Breast epithelium (tissue), 4 donors: Measurements from ENCODE around the gene CLSTN2. TPM values are rescaled to one million over a fixed set of nuclear protein-coding genes. Genes with fewer than 3 reads are reported as not detected.

ENCODE experiments used
- DNase-seq, 2 donors: peaks; one replicate each; pipeline ENCODE4 v3.0.0-alpha.2; 2019; ENCODE audit warnings: low spot score in 2 of 2
- H3K27ac ChIP-seq, 2 donors: fragments of 200-600 bp; sonication (generic) in 1 of 2; one replicate each; pipeline ENCODE4 v1.5.1; 2016 to 2019; ENCODE audit warnings: mild to moderate bottlenecking in 1 of 2
- H3K27me3 ChIP-seq, 2 donors: fragments of 200-600 bp; sonication (generic) in 1 of 2; one replicate each; pipeline versions ENCODE4 v1.5.1 to v1.6.0; 2017 to 2019; ENCODE audit warnings: control low read depth in 1 of 2, mild to moderate bottlenecking in 1 of 2
- H3K36me3 ChIP-seq: fragments of 200-600 bp; one replicate; pipeline ENCODE4 v1.5.1; 2019
- H3K4me1 ChIP-seq, 2 donors: fragments of 200-600 bp; sonication (generic); one replicate each; pipeline ENCODE4 v1.5.1; 2016 to 2019; ENCODE audit warnings: control low read depth in 1 of 2
- H3K4me3 ChIP-seq, 3 donors: fragments of 200-600 bp; sonication (generic); 1 replicate in 2 of 3; 2 replicates in 1 of 3; pipeline ENCODE4 v1.5.1; 2016 to 2019; ENCODE audit warnings: mild to moderate bottlenecking in 3 of 3, moderate library complexity in 2 of 3
- H3K9me3 ChIP-seq, 2 donors: fragments of 200-600 bp; sonication (generic) in 1 of 2; one replicate each; pipeline ENCODE4 v1.5.1; 2016 to 2019; ENCODE audit warnings: control low read depth in 1 of 2
- CTCF ChIP-seq, 3 donors: fragments of 450-650 bp; IDR thresholded peaks; one replicate each; pipeline ENCODE4 v1.5.1; 2016 to 2017; ENCODE audit warnings: antibody characterized with exemption in 3 of 3, mild to moderate bottlenecking in 3 of 3, moderate library complexity in 3 of 3
- POLR2A ChIP-seq: fragments of 450-650 bp; IDR thresholded peaks from one replicate; pipeline ENCODE4 v1.6.1; 2016; ENCODE audit warnings: antibody characterized with exemption, mild to moderate bottlenecking, moderate library complexity
- POLR2AphosphoS5 ChIP-seq, 3 donors: sonication (generic); formaldehyde crosslinking; IDR thresholded peaks; one replicate each; pipeline ENCODE4 v1.6.1; 2017; ENCODE audit warnings: antibody characterized with exemption in 3 of 3
- intact Hi-C: fragments of 100-400 bp; cut with DNase I; formaldehyde crosslinking; loops from one replicate; pipeline ENCODE4 v1.15.1; 2023; ENCODE audit warnings: low total_unique reads
- total RNA-seq, 3 donors: library from RNA; depleted of rRNA; stranded (reverse); fragments of >200 nt; gene quantifications; one replicate each; pipeline ENCODE4 v1.1.0, GENCODE V29; 2016

Gene CLSTN2
- total RNA-seq, 3 donors from 2014 or later: 15.5 to 75.5 (median 33.1) TPM

GRCh38 chr3:140470962-140471361, 536.0 kb downstream of the CLSTN2 start:
- TF ChIP-seq POLR2AphosphoS5 (IDR thresholded peaks at IDR 0.05): no peak
- TF ChIP-seq POLR2A: no peak
- TF ChIP-seq CTCF (IDR thresholded peaks at IDR 0.05): no peak
- no peak for DNase-seq
- Histone ChIP-seq H3K4me1 (no peaks in the 10 kb centered on the region), H3K9me3 (no peaks in the 10 kb centered on the region), H3K27ac (no peak overlapping the region), H3K36me3 (no peaks in the 10 kb centered on the region), H3K4me3 (no peak overlapping the region), H3K27me3 (no peaks in the 10 kb centered on the region)
- intact Hi-C loops: loop anchor here (5.0 kb wide), 1 partner anchor 109 kb away; no protein-coding TSS in a partner anchor

- Histone ChIP-seq H3K27me3 (no peaks in the 10 kb centered on the region), H3K9me3 (no peaks in the 10 kb centered on the region), H3K27ac (no peak overlapping the region), H3K36me3 (no peaks in the 10 kb centered on the region), H3K4me3 (no peak overlapping the region), H3K4me1 (no peaks in the 10 kb centered on the region)
- intact Hi-C loops: loop anchor here (5.0 kb wide), 1 partner anchor 110 kb away; no protein-coding TSS in a partner anchor
- TF ChIP-seq POLR2A: no peak
- TF ChIP-seq POLR2AphosphoS5 (IDR thresholded peaks at IDR 0.05): no peak
- TF ChIP-seq CTCF (IDR thresholded peaks at IDR 0.05): no peak
- DNase-seq: no peak
Observed at GRCh38 chr3:140472306-140473020, 537.5 kb downstream of the CLSTN2 start.

DNA sequence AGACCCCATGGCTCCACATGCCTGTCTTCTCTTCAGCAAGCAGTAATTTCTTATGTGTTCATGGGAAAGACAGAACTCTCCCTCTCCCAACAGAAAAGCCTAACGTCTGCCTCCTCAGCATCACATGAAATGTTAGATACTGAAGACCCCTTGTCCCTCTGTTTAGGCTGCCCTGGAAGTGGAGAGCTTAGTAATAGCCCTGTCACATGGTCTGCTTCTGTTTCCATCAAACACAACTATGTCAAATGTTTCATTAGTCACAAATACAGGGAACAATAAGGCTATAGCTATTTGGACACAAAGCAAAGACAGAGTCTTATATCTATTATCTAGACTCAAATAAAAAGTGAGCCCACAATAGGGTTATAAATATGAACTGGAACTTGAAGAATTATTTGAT, 552.6 kb downstream of the CLSTN2 start:
- intact Hi-C loops: no loop called here
- Histone ChIP-seq H3K27ac (no peak overlapping the region), H3K9me3 (peaks cover 0 to 5% of the 10 kb centered on the region in 2 donors), H3K4me3 (no peak overlapping the region), H3K36me3 (no peaks in the 10 kb centered on the region), H3K27me3 (no peaks in the 10 kb centered on the region), H3K4me1 (no peaks in the 10 kb centered on the region)
- DNase-seq: no peak
- TF ChIP-seq POLR2AphosphoS5 (IDR thresholded peaks at IDR 0.05): no peak
- TF ChIP-seq POLR2A: no peak
- TF ChIP-seq CTCF (IDR thresholded peaks at IDR 0.05): no peak

DNA sequence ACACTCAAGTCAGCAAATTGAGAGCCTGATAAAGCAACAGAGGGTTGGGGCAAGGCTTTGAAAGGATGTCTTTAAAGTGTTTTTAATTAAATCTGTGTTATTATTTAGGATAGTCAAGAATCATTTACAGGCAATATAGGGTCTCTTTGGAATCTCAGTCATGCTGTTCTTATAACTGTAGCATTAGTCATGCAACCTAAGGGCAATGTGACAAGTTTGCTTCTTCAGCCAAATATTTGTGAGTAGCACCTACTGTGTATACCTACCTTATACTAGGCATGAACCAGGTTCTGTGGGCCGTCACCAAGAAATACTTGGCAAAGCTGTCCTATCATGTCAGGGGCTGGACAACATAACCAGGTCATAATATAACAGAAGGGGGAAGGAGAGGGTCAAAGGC, 558.3 kb downstream of the CLSTN2 start:
- H3K9me3 ChIP-seq: no peaks in the 10 kb centered on the region
- no peak overlapping the region for H3K27ac ChIP-seq
- no peak overlapping the region for H3K4me3 ChIP-seq
- H3K4me1 ChIP-seq: no peaks in the 10 kb centered on the region
- H3K36me3 ChIP-seq: no peaks in the 10 kb centered on the region
- no peaks in the 10 kb centered on the region for H3K27me3 ChIP-seq
- no peak for DNase-seq
- TF ChIP-seq CTCF (IDR thresholded peaks at IDR 0.05) (no peak), POLR2AphosphoS5 (IDR thresholded peaks at IDR 0.05) (no peak), POLR2A (no peak)
- intact Hi-C loops: no loop called here

DNA sequence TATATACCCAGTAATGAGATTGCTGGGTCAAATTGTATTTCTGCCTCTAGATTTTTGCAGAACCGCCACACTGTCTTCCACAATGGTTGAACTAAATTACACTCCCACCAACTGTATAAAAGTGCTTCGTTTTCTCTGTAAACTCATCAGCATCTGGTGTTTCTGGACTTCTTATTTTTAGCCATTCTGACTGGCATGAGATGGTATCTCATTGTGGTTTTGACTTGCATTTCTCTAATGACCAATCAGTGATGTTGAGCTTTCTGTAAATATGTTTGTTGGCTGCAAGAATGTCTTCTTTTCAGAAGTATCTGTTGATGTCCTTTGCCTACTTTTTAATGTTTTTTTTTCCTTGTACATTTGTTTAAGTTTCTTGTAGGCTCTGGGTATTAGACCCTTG, 560.0 kb downstream of the CLSTN2 start:
- no peaks in the 10 kb centered on the region for H3K4me1 ChIP-seq
- H3K36me3 ChIP-seq: no peaks in the 10 kb centered on the region
- intact Hi-C loops: no loop called here
- TF ChIP-seq POLR2AphosphoS5 (IDR thresholded peaks at IDR 0.05): no peak
- no peak for DNase-seq
- no peak overlapping the region for H3K4me3 ChIP-seq
- H3K27ac ChIP-seq: no peak overlapping the region
- no peaks in the 10 kb centered on the region for H3K9me3 ChIP-seq
- no peaks in the 10 kb centered on the region for H3K27me3 ChIP-seq
